ENCODE measurements around the gene WSCD2.
A peak's percentile ranks its signal among the peaks of the same experiment; 100 is the strongest.
"Not testable (repeated sequence)": the region's sequence is repeated elsewhere in the genome, so short reads cannot be mapped to it uniquely, and the experiment has no call there.

WSCD2 gene

DNA sequence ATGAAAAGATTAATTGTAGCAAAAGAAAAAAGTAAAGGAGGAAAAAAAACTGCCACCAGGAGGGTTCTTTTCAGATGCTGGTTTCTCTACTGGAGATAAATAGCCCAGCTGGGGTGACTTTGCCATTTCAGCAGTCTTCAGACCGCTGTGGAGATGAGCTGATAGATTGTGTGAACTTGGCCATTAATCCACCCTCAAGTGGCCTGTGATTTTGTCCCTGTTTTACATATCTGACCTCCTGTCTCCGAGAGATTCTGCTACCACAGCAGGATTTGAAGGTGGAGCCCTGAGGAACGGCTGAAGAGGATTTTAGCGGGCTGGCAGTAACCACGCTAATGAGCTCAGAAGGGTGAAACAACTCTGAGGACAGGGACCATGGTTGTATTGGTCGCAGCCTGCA is 72.7 kb downstream of the WSCD2 start:
- DNase-seq: no peak

DNA sequence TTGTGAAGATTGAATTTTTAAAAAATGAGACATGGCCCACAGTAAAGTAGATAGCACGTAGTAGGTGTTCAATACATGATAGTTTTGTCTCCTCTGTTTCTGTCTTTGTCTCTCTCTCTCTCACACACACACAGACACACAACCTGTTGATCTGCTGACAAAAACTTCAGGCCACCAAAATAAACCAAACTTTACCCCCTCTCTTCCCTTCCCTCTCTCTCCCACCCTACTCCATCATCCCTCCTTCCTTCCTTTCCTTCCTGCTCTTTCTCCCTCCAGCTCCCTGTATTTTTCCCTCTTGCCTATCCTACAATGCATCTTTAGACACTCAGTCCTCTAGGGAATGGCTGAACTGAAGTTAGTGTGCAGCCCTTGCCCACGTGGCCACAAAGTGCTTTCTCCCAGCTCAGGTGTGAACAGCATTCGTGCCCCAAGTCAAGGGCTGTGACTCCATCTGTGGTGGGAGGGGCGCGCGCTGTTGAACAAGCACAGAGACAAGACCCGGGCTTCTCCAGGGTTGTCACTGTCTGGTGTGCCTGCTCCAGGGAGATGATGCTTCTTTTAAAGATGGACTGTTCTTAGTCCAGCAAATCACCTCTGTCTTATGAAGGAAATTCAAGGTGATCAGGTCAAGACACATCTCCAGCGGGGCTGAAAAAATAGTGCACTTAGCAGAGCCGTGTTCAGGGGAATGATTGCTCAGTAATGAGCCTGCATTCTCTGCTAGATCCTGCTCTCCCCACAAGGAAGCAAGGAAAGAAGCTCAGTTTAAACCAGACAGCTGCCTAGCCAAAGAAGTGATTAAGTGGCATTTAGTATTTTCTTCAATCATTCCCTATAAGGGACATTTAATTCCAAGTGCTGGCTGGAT is 75.3 kb downstream of the WSCD2 start:
- no peak for DNase-seq

GRCh38 chr12:108205864-108206263 is 76.8 kb downstream of the WSCD2 start:
- DNase-seq: no peak

- no peak for DNase-seq
Measured at GRCh38 chr12:108207791-108208730, 79.0 kb downstream of the WSCD2 start.

GRCh38 chr12:108210001-108210400 is 80.9 kb downstream of the WSCD2 start:
- DNase-seq: no peak

DNA sequence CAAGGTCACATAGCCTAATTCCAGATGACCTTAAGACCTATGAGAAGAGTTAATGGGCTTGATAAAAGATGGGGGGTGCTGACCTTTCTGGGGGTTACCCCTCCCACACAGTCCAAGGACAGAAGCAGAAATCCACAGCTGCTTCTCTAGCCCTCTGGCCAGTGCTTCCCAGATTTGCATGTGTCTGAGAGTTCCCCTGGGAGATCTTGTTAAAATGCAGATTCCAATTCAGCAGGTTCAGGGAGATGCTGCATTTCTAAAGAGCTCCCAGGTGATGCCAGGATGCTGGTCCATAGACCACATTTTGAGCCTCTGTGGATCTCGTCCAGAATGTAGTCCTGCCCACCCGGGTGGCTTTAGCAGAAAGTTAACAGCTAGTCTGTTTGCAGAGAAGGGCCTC is 82.1 kb downstream of the WSCD2 start:
- DNase-seq: no peak

DNA sequence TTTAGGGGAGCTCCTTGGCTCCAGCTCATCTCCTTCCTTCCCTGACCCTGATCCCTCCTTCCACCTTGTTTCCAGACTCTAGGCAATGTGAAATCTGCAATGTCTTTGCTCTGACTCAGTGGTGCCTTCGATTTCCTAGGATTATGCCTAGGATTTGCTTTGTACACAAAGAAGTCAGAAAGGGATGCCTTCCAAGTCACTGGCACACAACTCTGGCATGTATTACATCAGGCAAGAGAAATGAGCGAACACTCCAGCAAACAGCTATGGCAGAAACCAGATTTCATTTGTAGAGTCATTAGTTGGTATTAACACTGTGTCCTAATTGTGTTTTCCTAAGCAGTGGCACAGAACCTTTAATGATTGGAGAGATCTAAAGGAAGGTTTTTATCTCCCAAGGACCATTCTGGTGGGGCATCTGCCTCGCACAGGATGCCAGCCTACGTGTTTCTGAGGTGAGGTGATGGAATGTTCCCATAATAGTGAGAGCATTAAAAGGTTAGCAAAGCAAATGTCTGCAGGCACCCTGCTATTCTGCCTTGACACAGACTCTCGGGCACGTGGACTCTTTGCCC is 84.9 kb downstream of the WSCD2 start:
- no peak for DNase-seq

DNA sequence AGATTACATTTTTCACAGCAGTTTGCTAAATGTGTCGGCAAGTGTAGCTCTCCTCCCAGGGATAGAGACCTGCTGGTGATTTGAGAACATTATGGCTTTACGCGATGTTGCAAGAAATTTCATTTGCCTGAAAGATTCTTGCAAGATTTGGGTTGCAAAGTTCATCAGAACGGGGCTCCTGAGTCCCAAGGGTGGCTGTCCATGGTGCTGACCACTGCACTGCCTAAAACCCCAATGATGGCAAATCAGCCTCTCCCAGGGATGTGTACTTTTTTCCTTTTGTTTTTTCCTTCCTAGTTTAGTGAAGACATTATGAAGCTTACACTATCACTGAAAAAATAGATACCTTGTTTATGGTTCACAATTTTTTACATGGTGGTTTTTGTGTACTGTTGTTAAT is 85.4 kb downstream of the WSCD2 start:
- peak; percentile 48 for DNase-seq

- no peak for DNase-seq
Measured at GRCh38 chr12:108215458-108215857, 86.4 kb downstream of the WSCD2 start.

DNA sequence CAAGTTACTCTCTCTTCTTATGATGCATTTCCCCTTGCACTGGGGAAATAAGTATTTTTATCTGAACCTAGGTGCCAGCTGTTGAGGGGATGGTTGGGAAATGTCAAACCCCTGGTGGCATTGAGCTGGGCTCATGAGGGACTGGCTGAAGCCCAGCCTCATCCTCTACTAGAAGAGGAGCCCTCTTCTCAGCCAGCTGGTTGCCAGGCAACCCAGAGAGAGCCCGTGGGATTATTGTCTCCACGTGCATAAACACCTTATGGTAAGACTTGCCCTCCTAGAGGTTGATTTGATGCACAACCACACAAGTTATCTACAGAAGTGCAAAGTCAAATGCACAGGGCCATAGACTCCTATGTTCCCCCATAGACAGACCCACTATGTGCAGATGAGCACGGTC is 89.8 kb downstream of the WSCD2 start:
- no peak for DNase-seq

DNA sequence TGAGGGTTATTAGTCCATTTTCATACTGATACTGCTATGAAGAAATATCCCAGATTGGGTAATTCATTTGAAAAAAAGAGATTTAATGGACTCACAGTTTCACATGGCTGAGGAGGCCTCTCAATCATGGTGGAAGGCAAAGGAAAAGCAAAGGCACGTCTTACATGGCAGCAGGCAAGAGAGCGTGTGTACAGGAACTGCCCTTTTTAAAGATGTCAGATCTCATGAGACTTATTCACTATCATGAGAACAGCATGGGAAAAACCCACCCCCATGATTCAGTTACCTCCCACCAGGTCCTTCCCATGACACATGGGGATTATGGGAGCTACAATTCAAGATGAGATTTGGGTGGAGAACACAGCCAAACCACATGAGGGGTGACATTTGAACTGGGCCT is 96.0 kb downstream of the WSCD2 start:
- not testable (repeated sequence) for DNase-seq

DNA sequence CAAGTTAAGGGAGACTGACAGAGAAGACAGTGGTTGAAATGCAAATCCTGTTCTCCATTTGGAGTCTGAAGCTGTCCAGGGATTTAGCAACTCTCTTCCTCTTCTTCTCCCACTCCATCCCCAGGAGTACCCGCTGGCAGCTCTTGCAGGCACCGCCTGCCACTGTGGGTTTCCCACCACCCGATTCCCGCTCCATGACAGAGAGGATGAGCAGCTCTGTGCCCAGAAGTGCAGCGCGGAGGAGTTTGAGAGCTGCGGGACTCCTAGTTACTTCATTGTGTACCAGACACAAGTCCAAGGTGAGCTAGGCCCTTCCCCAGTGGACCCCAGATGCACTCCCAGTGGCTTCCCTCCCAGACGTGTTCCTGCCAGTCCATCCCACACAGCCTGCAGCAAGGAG is 97.8 kb downstream of the WSCD2 start:
- DNase-seq: no peak

GRCh38 chr12:108228746-108229145 is 99.7 kb downstream of the WSCD2 start:
- DNase-seq: no peak

DNA sequence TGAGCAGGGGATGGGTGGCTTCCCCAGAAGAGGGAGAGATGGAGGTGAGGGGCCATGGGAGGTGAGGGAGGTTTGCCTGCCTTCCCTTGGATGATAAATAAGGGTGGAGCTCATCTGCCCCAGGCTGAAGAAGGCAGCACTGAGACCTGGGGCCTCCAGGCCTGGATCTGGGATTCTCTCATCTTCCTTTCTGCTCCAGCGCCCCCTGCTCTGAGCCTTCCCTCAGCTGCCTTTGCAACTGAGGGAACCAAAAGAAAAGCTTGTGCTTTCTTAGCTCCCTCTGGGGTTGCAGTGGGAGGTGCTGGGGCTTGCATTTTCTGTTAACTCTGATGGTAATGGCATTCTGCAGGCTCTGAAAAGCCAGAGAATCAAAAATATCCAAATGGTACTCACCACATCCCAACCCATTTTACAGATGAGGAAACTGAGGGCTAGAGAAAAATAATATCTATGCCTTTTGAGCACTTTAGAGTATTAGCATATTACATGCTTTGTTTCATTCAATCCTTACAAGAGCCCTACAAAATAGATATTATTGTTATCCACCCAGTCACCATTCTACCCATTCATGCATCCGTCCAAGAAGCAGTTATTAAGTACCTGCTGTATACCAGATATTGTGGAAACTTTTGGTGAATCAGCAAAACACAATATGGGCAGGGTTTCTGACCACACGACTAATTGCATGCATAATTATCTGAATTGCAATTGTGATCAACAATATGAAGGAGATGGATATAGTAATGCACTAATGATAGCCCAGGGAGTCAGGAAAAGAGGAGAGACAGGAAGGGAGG is 102.2 kb downstream of the WSCD2 start:
- DNase-seq: no peak

DNA sequence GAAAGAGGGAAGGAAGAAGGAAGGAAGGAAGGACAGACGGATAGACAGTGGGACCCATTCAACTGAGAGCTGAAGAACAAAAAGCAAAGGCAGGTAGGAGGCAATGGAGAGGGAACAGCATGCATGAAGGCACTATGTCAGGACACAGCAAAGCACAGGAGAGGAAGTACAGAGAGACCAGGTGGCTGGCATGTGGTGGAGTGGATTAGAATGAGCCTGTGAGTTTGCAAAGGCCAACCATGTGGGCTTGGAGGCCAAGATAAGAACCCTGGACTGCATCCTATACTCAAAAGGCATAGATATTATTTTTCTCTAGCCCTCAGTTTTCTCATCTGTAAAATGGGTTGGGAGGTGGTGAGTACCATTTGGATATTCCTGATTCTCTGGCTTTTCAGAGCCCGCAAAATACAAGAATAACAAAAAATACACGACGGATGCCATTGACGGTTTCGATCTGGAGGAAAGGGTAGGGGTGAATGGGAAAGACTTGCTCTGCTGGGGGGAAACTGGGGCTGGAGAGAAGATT is 102.9 kb downstream of the WSCD2 start:
- no peak for DNase-seq

GRCh38 chr12:108232565-108232964 is 103.5 kb downstream of the WSCD2 start:
- no peak for DNase-seq

GRCh38 chr12:108234158-108234557 is 105.1 kb downstream of the WSCD2 start:
- DNase-seq: no peak

- DNase-seq: no peak
Measured at GRCh38 chr12:108235197-108235984, 106.3 kb downstream of the WSCD2 start.

DNA sequence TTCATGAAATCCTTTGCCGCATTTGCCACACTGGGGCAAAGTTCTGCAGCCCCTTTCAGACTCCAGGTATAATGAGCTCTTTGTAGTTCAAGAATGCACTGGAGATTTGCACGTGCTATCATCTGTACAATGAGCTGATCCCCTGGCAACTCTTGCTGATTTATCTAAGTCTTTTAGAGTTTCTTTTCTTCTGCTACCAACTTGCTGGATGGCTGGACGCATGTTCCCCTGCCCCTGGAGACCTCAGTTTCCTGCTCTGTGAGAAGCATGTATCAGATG is 106.8 kb downstream of the WSCD2 start:
- DNase-seq: no peak

- DNase-seq: no peak
Measured at GRCh38 chr12:108236366-108236765, 107.3 kb downstream of the WSCD2 start.

DNA sequence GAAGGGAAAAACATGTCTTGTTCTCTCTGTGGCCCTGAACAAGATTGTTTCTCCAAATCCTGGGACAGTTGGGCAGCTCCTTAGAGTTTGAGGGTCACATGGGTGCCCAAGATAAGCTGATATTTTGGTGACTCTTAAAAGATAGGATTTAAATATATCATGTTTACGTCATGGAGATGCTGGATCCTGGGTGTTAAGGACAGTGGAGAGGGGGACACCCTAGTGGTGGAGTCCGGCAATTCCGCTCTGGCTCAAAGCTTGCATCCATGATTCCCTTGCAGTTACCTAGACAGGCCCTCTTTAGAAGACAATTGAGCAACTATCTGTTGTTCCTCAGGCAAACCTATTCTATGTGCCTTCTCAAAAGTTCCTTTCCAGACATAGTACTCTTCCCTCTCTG is 108.2 kb downstream of the WSCD2 start:
- DNase-seq: peak; percentile 26

DNA sequence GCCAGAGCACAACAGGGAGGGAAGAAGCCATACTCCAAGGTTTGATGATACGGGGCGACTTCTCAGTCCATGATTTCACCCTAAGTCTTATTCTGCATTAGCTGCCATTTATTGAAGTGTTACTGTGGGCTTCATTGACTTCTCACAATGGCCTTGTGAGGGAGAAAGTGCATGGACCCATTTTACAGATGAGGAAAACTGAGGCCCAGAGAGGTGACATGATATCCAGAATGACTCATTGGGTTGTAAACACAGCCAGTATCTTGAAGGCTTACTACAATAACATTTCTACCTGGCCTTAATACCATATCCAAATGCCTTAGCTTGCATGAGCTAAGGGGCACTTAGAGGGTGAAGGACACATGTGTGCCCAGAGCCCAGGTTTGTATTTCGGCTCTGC is 109.4 kb downstream of the WSCD2 start:
- DNase-seq: no peak

All from right forelimb (tissue), 1 donor.